Vagina (tissue), 2 donors: ENCODE results near the gene SPART. TPM values are rescaled to one million over a fixed set of nuclear protein-coding genes. Genes with fewer than 3 reads are reported as not detected.

Experiments
- DNase-seq, 2 donors: peaks; one replicate each; pipeline ENCODE4 v3.0.0-alpha.2; 2017; ENCODE audit errors: extremely low spot score in 2 of 2
- H3K27ac ChIP-seq: fragments of 200-600 bp; sonication (generic); one replicate; pipeline ENCODE4 v1.5.1; 2019
- H3K27me3 ChIP-seq: fragments of 200-600 bp; sonication (generic); one replicate; pipeline ENCODE4 v1.5.1; 2019
- H3K36me3 ChIP-seq, 2 donors: fragments of 200-600 bp; sonication (generic); one replicate each; pipeline ENCODE4 v1.5.1; 2017 to 2019
- H3K4me1 ChIP-seq: fragments of 200-600 bp; sonication (generic); one replicate; pipeline ENCODE4 v1.5.1; 2019
- H3K4me3 ChIP-seq, 2 donors: fragments of 200-600 bp; sonication (generic); 1 replicate in 1 of 2; 2 replicates in 1 of 2; pipeline ENCODE4 v1.5.1; 2016 to 2019
- H3K9me3 ChIP-seq: fragments of 200-600 bp; sonication (generic); one replicate; pipeline ENCODE4 v1.5.1; 2019
- CTCF ChIP-seq, 3 experiments: fragments of 450-650 bp in 2 of 3; fragments of 200-600 bp in 1 of 3; sonication (generic) in 1 of 3; IDR thresholded peaks; one replicate each; pipeline ENCODE4 v1.5.1; 2017 to 2019; ENCODE audit warnings: antibody characterized with exemption in 3 of 3, mild to moderate bottlenecking in 2 of 3, moderate library complexity in 2 of 3
- POLR2A ChIP-seq, 2 donors: fragments of 450-650 bp; IDR thresholded peaks; one replicate each; pipeline ENCODE4 v1.6.1; 2017; ENCODE audit warnings: antibody characterized with exemption in 2 of 2, mild to moderate bottlenecking in 2 of 2, moderate library complexity in 2 of 2
- POLR2AphosphoS5 ChIP-seq, 2 donors: sonication (generic); formaldehyde crosslinking; IDR thresholded peaks; one replicate each; pipeline ENCODE4 v1.9.0; 2017; ENCODE audit warnings: antibody characterized with exemption in 2 of 2, mild to moderate bottlenecking in 2 of 2, low read depth in 1 of 2; ENCODE audit not compliant: insufficient read depth in 1 of 2
- intact Hi-C: fragments of 100-400 bp; cut with DNase I; formaldehyde crosslinking; loops from one replicate; pipeline ENCODE4 v1.15.1; 2023
- total RNA-seq: library from RNA; depleted of rRNA; stranded (reverse); fragments of >200 nt; gene quantifications from one replicate; pipeline ENCODE4 v1.2.3, GENCODE V29; 2016

The SPART gene
- total RNA-seq, 1 donor from 2014 or later, result 63.8 TPM

GRCh38 chr13:36377826-36378468, 31.8 kb upstream of the SPART start:
- H3K4me3 ChIP-seq, result no peak overlapping the region
- H3K27me3 ChIP-seq, result no peaks in the 10 kb centered on the region
- no peaks in the 10 kb centered on the region for H3K9me3 ChIP-seq
- DNase-seq, result no peak
- H3K27ac ChIP-seq, result no peak overlapping the region
- TF ChIP-seq CTCF (IDR thresholded peaks at IDR 0.05), result no peak
- TF ChIP-seq POLR2A (IDR thresholded peaks at IDR 0.05), result no peak
- no peak for TF ChIP-seq POLR2AphosphoS5 (IDR thresholded peaks at IDR 0.05; ENCODE audit: insufficient read depth in 1 of 2, low read depth in 1 of 2)
- H3K4me1 ChIP-seq, result no peaks in the 10 kb centered on the region
- intact Hi-C loops, result no loop called here
- no peaks in the 10 kb centered on the region for H3K36me3 ChIP-seq

- intact Hi-C loops, result no loop called here
- H3K27me3 ChIP-seq, result no peaks in the 10 kb centered on the region
- peaks cover 4% of the 10 kb centered on the region for H3K4me1 ChIP-seq
- no peak overlapping the region for H3K27ac ChIP-seq
- no peaks in the 10 kb centered on the region for H3K9me3 ChIP-seq
- no peak for DNase-seq
- TF ChIP-seq POLR2AphosphoS5 (IDR thresholded peaks at IDR 0.05; ENCODE audit: insufficient read depth in 1 of 2, low read depth in 1 of 2) (no peak), CTCF (IDR thresholded peaks at IDR 0.05) (no peak), POLR2A (IDR thresholded peaks at IDR 0.05) (no peak)
- no peaks in the 10 kb centered on the region for H3K36me3 ChIP-seq
- H3K4me3 ChIP-seq, result no peak overlapping the region
These were observed 27.9 kb upstream of the SPART start for GRCh38 chr13:36374063-36374462.

- TF ChIP-seq POLR2AphosphoS5 (IDR thresholded peaks at IDR 0.05; ENCODE audit: insufficient read depth in 1 of 2, low read depth in 1 of 2) (no peak), POLR2A (IDR thresholded peaks at IDR 0.05) (no peak), CTCF (IDR thresholded peaks at IDR 0.05) (no peak)
These were observed 25.0 kb upstream of the SPART start for GRCh38 chr13:36371185-36371584.

GRCh38 chr13:36370108-36370429, 23.9 kb upstream of the SPART start:
- H3K27me3 ChIP-seq, result no peaks in the 10 kb centered on the region
- intact Hi-C loops, result no loop called here
- DNase-seq, result no peak
- no peak overlapping the region for H3K4me3 ChIP-seq
- H3K27ac ChIP-seq, result no peak overlapping the region
- H3K36me3 ChIP-seq, result no peaks in the 10 kb centered on the region
- H3K9me3 ChIP-seq, result no peaks in the 10 kb centered on the region
- peaks cover 6% of the 10 kb centered on the region for H3K4me1 ChIP-seq
- TF ChIP-seq CTCF (IDR thresholded peaks at IDR 0.05), result no peak
- no peak for TF ChIP-seq POLR2AphosphoS5 (IDR thresholded peaks at IDR 0.05; ENCODE audit: insufficient read depth in 1 of 2, low read depth in 1 of 2)
- TF ChIP-seq POLR2A (IDR thresholded peaks at IDR 0.05), result no peak

More at GRCh38 chr13:36371185-36371584, 25.0 kb upstream of the SPART start:
- H3K9me3 ChIP-seq, result no peaks in the 10 kb centered on the region
- intact Hi-C loops, result no loop called here
- H3K4me3 ChIP-seq, result no peak overlapping the region
- no peak for DNase-seq
- no peak overlapping the region for H3K27ac ChIP-seq
- no peaks in the 10 kb centered on the region for H3K36me3 ChIP-seq
- H3K4me1 ChIP-seq, result peaks cover 6% of the 10 kb centered on the region
- H3K27me3 ChIP-seq, result no peaks in the 10 kb centered on the region

- intact Hi-C loops, result no loop called here
- DNase-seq, result no peak
- H3K9me3 ChIP-seq, result no peaks in the 10 kb centered on the region
- H3K4me1 ChIP-seq, result peaks cover 6% of the 10 kb centered on the region
- H3K36me3 ChIP-seq, result no peaks in the 10 kb centered on the region
- H3K27me3 ChIP-seq, result no peaks in the 10 kb centered on the region
- no peak overlapping the region for H3K27ac ChIP-seq
- TF ChIP-seq POLR2A (IDR thresholded peaks at IDR 0.05) (no peak), POLR2AphosphoS5 (IDR thresholded peaks at IDR 0.05; ENCODE audit: insufficient read depth in 1 of 2, low read depth in 1 of 2) (no peak), CTCF (IDR thresholded peaks at IDR 0.05) (no peak)
- H3K4me3 ChIP-seq, result no peak overlapping the region
These were observed 23.3 kb upstream of the SPART start for GRCh38 chr13:36369268-36370107.
